Measurements from ENCODE around the gene DLG2. TPM values are rescaled to one million over a fixed set of nuclear protein-coding genes. Genes with fewer than 3 reads are reported as not detected.

Gene DLG2
- polyA plus RNA-seq, 3 donors: 0.24 to 0.39 TPM; not detected in 1

GRCh38 chr11:83927422-83927821, 1699.7 kb downstream of the DLG2 start:
- no peaks in the 10 kb centered on the region for H3K27me3 Mint-ChIP-seq (ENCODE audit: low read depth in 3 of 3)
- H3K4me1 Mint-ChIP-seq: no peaks in the 10 kb centered on the region
- H3K27me3 ChIP-seq (ENCODE audit: control insufficient read depth in 2 of 2, insufficient read depth in 2 of 2, low read length in 2 of 2): no peaks in the 10 kb centered on the region
- no peak overlapping the region for H3K4me3 Mint-ChIP-seq
- H3K9me3 Mint-ChIP-seq: peaks cover 0 to 2% (median 0%) of the 10 kb centered on the region in 7 donors
- no peaks in the 10 kb centered on the region for H3K79me2 ChIP-seq (ENCODE audit: insufficient read depth, low read length)
- H3K9me3 ChIP-seq (replicated peaks in 1 of 2; ENCODE audit: control insufficient read depth in 1 of 2, insufficient read depth in 1 of 2, low read length in 2 of 2): no peaks in the 10 kb centered on the region
- no peak overlapping the region for H3K27ac ChIP-seq (ENCODE audit: low read depth in 1 of 2, low read length in 2 of 2)
- no peaks in the 10 kb centered on the region for H3K4me1 ChIP-seq (ENCODE audit: control insufficient read depth in 1 of 2, insufficient read depth in 2 of 2, low read length in 2 of 2)
- no peak overlapping the region for H2AFZ ChIP-seq (ENCODE audit: insufficient read depth, low read depth, low read length, poor library complexity, severe bottlenecking)
- H3K27ac Mint-ChIP-seq: no peak overlapping the region
- H3K36me3 ChIP-seq (replicated peaks in 1 of 2; ENCODE audit: control insufficient read depth in 1 of 2, insufficient read depth in 2 of 2, low read length in 2 of 2): no peaks in the 10 kb centered on the region
- no peaks in the 10 kb centered on the region for H4K20me1 ChIP-seq (ENCODE audit: insufficient read depth, low read length)
- no peaks in the 10 kb centered on the region for H3K36me3 Mint-ChIP-seq
- intact Hi-C loops (cut with micrococcal nuclease): no loop called here
- TF ChIP-seq CTCF (IDR thresholded peaks at IDR 0.05): no peak
- WGBS (ENCODE audit: insufficient coverage): 100% methylated on average over 1 of the region's 1 CpG
- no peak overlapping the region for H3K9ac ChIP-seq (ENCODE audit: insufficient read depth, low read length, poor library complexity, severe bottlenecking)
- no peak overlapping the region for H3K4me3 ChIP-seq (replicated peaks in 1 of 3; ENCODE audit: low read depth in 2 of 3, low read length in 3 of 3)
- H3K4me2 ChIP-seq (replicated peaks; ENCODE audit: extremely low read depth, low read length, poor library complexity, severe bottlenecking): no peak overlapping the region
- DNase-seq: no peak

GRCh38 chr11:83924795-83925542, 1702.2 kb downstream of the DLG2 start:
- no peak for TF ChIP-seq CTCF (IDR thresholded peaks at IDR 0.05)

More at GRCh38 chr11:83924795-83925542, 1702.2 kb downstream of the DLG2 start:
- no peak overlapping the region for H2AFZ ChIP-seq (ENCODE audit: insufficient read depth, low read depth, low read length, poor library complexity, severe bottlenecking)
- H3K9me3 ChIP-seq (replicated peaks in 1 of 2; ENCODE audit: control insufficient read depth in 1 of 2, insufficient read depth in 1 of 2, low read length in 2 of 2): no peaks in the 10 kb centered on the region
- no peaks in the 10 kb centered on the region for H3K27me3 Mint-ChIP-seq (ENCODE audit: low read depth in 3 of 3)
- H4K20me1 ChIP-seq (ENCODE audit: insufficient read depth, low read length): no peaks in the 10 kb centered on the region
- no peaks in the 10 kb centered on the region for H3K27me3 ChIP-seq (ENCODE audit: control insufficient read depth in 2 of 2, insufficient read depth in 2 of 2, low read length in 2 of 2)
- no peak overlapping the region for H3K4me3 Mint-ChIP-seq
- H3K4me2 ChIP-seq (replicated peaks; ENCODE audit: extremely low read depth, low read length, poor library complexity, severe bottlenecking): no peak overlapping the region
- H3K27ac Mint-ChIP-seq: no peak overlapping the region
- WGBS (ENCODE audit: insufficient coverage): 83% methylated on average over 3 of the region's 6 CpGs
- peaks cover 0 to 2% (median 0%) of the 10 kb centered on the region in 7 donors for H3K9me3 Mint-ChIP-seq
- no peak overlapping the region for H3K27ac ChIP-seq (ENCODE audit: low read depth in 1 of 2, low read length in 2 of 2)
- H3K36me3 ChIP-seq (replicated peaks in 1 of 2; ENCODE audit: control insufficient read depth in 1 of 2, insufficient read depth in 2 of 2, low read length in 2 of 2): no peaks in the 10 kb centered on the region
- no peaks in the 10 kb centered on the region for H3K36me3 Mint-ChIP-seq
- no peaks in the 10 kb centered on the region for H3K4me1 Mint-ChIP-seq
- no peak overlapping the region for H3K9ac ChIP-seq (ENCODE audit: insufficient read depth, low read length, poor library complexity, severe bottlenecking)
- no peak overlapping the region for H3K4me3 ChIP-seq (replicated peaks in 1 of 3; ENCODE audit: low read depth in 2 of 3, low read length in 3 of 3)
- DNase-seq: no peak
- no peaks in the 10 kb centered on the region for H3K4me1 ChIP-seq (ENCODE audit: control insufficient read depth in 1 of 2, insufficient read depth in 2 of 2, low read length in 2 of 2)
- no peaks in the 10 kb centered on the region for H3K79me2 ChIP-seq (ENCODE audit: insufficient read depth, low read length)
- intact Hi-C loops (cut with micrococcal nuclease): no loop called here

Data from CD14-positive monocyte (primary cell).